Epithelial cell of esophagus (primary cell): Measurements from ENCODE around the gene RAB33B.
"Not testable (repeated sequence)": the region's sequence is repeated elsewhere in the genome, so short reads cannot be mapped to it uniquely, and the experiment has no call there.

Experiments
- DNase-seq: peaks from one replicate; pipeline ENCODE4 v3.0.0; 2010; ENCODE audit warnings: low read depth
- H3K4me3 ChIP-seq: 2 replicates; pipeline ENCODE4 v1.5.1; 2011; ENCODE audit warnings: mild to moderate bottlenecking, low read length, control low read depth
- CTCF ChIP-seq: IDR thresholded peaks from 2 replicates; pipeline ENCODE4 v1.5.1; 2011; ENCODE audit warnings: low read depth, mild to moderate bottlenecking, low read length, control low read depth, inconsistent platforms; ENCODE audit not compliant: insufficient read depth; ENCODE audit errors: missing control alignments

Gene RAB33B

GRCh38 chr4:139438141-139438540 lies 15.8 kb upstream of the RAB33B start:
- DNase-seq: no peak
- TF ChIP-seq CTCF: no peak
- no peak overlapping the region for H3K4me3 ChIP-seq

GRCh38 chr4:139441029-139441428 lies 12.9 kb upstream of the RAB33B start:
- no peak overlapping the region for H3K4me3 ChIP-seq
- DNase-seq: peak; percentile 90
- no peak for TF ChIP-seq CTCF

GRCh38 chr4:139443661-139444060 lies 10.3 kb upstream of the RAB33B start:
- DNase-seq: no peak
- no peak overlapping the region for H3K4me3 ChIP-seq
- no peak for TF ChIP-seq CTCF

- DNase-seq, H3K4me3 ChIP-seq: not testable (repeated sequence)
These were observed 9.0 kb upstream of the RAB33B start for GRCh38 chr4:139444881-139445280.

GRCh38 chr4:139447078-139447477 lies 6.8 kb upstream of the RAB33B start:
- not testable (repeated sequence) for H3K4me3 ChIP-seq, DNase-seq

GRCh38 chr4:139450586-139450985 lies 3.3 kb upstream of the RAB33B start:
- peak; percentile 54 for DNase-seq

GRCh38 chr4:139451997-139452396 lies 1.9 kb upstream of the RAB33B start:
- peak overlapping the region; percentile 83 for H3K4me3 ChIP-seq
- no peak for DNase-seq
- no peak for TF ChIP-seq CTCF

More at GRCh38 chr4:139450586-139450985, 3.3 kb upstream of the RAB33B start:
- H3K4me3 ChIP-seq: no peak overlapping the region
- no peak for TF ChIP-seq CTCF

- TF ChIP-seq CTCF: peak; percentile 39
- DNase-seq: peak; percentile 83
- peak overlapping the region; percentile 83 for H3K4me3 ChIP-seq
These were observed 915 bp upstream of the RAB33B start for GRCh38 chr4:139453041-139453370.
